Diencephalon (tissue), 1 donor: ENCODE data around the gene TSSK3. TPM values are rescaled to one million over a fixed set of nuclear protein-coding genes. Genes with fewer than 3 reads are reported as not detected.

ENCODE experiments used
- total RNA-seq: library from RNA; depleted of rRNA; stranded (reverse); fragments of >200 nt; gene quantifications from one replicate; pipeline ENCODE4 v1.2.3, GENCODE V29; 2014

Gene TSSK3
- not detected for total RNA-seq

GRCh38 chr1:32362474-32363313 is at the start of gene TSSK3, which contains the start of gene FAM229A:
TSSK3 (plus strand) TSS chr1:32362539; CDS start chr1:32362702, 163 bp downstream.
FAM229A (minus strand) TSS chr1:32362485; CDS start chr1:32362091, 394 bp downstream.

GRCh38 chr1:32335790-32336590 is 26.3 kb upstream of the TSSK3 start, which contains the start of gene MARCKSL1:
MARCKSL1 (minus strand) TSS chr1:32336233; CDS start chr1:32336033, 200 bp downstream.

GRCh38 chr1:32394141-32394889 is 32.0 kb downstream of the TSSK3 start, which contains the start of gene BSDC1:
BSDC1 (minus strand) TSS chr1:32394441; CDS start chr1:32394414, 27 bp downstream.

Other genes with a start within 250 kb of the TSSK3 start
- 26.3 TPM for gene TXLNA, start 182.9 kb upstream of the TSSK3 start, total RNA-seq
- 23.5 TPM for gene CCDC28B, start 161.9 kb upstream of the TSSK3 start, total RNA-seq
- 4.6 TPM for gene IQCC, start 156.9 kb upstream of the TSSK3 start, total RNA-seq
- gene DCDC2B, start 153.4 kb upstream of the TSSK3 start, total RNA-seq, result not detected
- 14.8 TPM for gene TMEM234, start 140.2 kb upstream of the TSSK3 start, total RNA-seq
- 107 TPM for gene EIF3I, start 140.1 kb upstream of the TSSK3 start, total RNA-seq
- gene FAM167B, start 115.3 kb upstream of the TSSK3 start, total RNA-seq, result 0.46 TPM
- gene LCK, start 111.3 kb upstream of the TSSK3 start, total RNA-seq, result 0.23 TPM
- gene HDAC1, start 70.5 kb upstream of the TSSK3 start, total RNA-seq, result 27.0 TPM
- 264 TPM for gene MARCKSL1, start 26.3 kb upstream of the TSSK3 start, total RNA-seq
- 2.3 TPM for gene FAM229A, start 54 bp upstream of the TSSK3 start, total RNA-seq
- gene BSDC1, start 31.9 kb downstream of the TSSK3 start, total RNA-seq, result 58.4 TPM
- 16.4 TPM for gene ZBTB8B, start 102.5 kb downstream of the TSSK3 start, total RNA-seq
- gene ZBTB8A, start 176.9 kb downstream of the TSSK3 start, total RNA-seq, result 25.8 TPM